Tracheal epithelial cell (primary cell): ENCODE results near the gene SPA17. TPM values are rescaled to one million over a fixed set of nuclear protein-coding genes. Genes with fewer than 3 reads are reported as not detected.

Experiments
- total RNA-seq: library from RNA; depleted of rRNA; stranded (reverse); fragments of >200 nt; gene quantifications from 2 replicates; pipeline ENCODE4 v1.2.1, GENCODE V29; 2014

SPA17 gene
- total RNA-seq = 2.1 and 8.7 TPM in 2 replicates

GRCh38 chr11:124673333-124674167, at the start of gene SPA17, which contains the start of gene SIAE:
TSS of gene SPA17 (plus strand) at chr11:124673904. CDS start at chr11:124675265, 1,361 bp downstream.
TSS of gene SIAE (minus strand) at chr11:124673739. CDS start at chr11:124673708, 31 bp downstream.

GRCh38 chr11:124739479-124740276, 66.0 kb downstream of the SPA17 start, which contains the start of gene NRGN:
TSS of gene NRGN (plus strand) at chr11:124739942. CDS start at chr11:124740085, 143 bp downstream.

Other genes with a start within 250 kb of the SPA17 start
- not detected in 2 replicates for gene OR8B4, start 249.0 kb upstream of the SPA17 start, total RNA-seq
- not detected in 2 replicates for gene OR8B8, start 228.2 kb upstream of the SPA17 start, total RNA-seq
- not detected in 2 replicates for gene OR8B12, start 130.2 kb upstream of the SPA17 start, total RNA-seq
- gene OR8A1, start 103.9 kb upstream of the SPA17 start, total RNA-seq = not detected in 2 replicates
- not detected in 2 replicates for gene PANX3, start 62.5 kb upstream of the SPA17 start, total RNA-seq
- 21.2 and 34.7 TPM in 2 replicates for gene TBRG1, start 51.0 kb upstream of the SPA17 start, total RNA-seq
- 12.8 and 16.9 TPM in 2 replicates for gene SIAE, start 165 bp upstream of the SPA17 start, total RNA-seq
- not detected in 2 replicates for gene NRGN, start 66.0 kb downstream of the SPA17 start, total RNA-seq
- 1.7 TPM in 1 of 2 replicates, not detected in the other for gene VSIG2, start 78.4 kb downstream of the SPA17 start, total RNA-seq
- gene ESAM, start 88.4 kb downstream of the SPA17 start, total RNA-seq = under 0.01 TPM in 1 of 2 replicates, not detected in the other
- 3.4 and 3.9 TPM in 2 replicates for gene MSANTD2, start 126.5 kb downstream of the SPA17 start, total RNA-seq
- 24.7 and 35.2 TPM in 2 replicates for gene ROBO3, start 191.5 kb downstream of the SPA17 start, total RNA-seq
- gene ROBO4, start 224.0 kb downstream of the SPA17 start, total RNA-seq = 0.43 and 0.72 TPM in 2 replicates
- gene HEPN1, start 245.3 kb downstream of the SPA17 start, total RNA-seq = 0.24 TPM in 1 of 2 replicates, not detected in the other